ENCODE results near the gene OXT.
"Not testable (repeated sequence)": the region's sequence is repeated elsewhere in the genome, so short reads cannot be mapped to it uniquely, and the experiment has no call there.

Gene OXT

GRCh38 chr20:3109350-3110302, 38.2 kb downstream of the OXT start:
- in situ Hi-C loops (cut with MboI; ENCODE audit: low sequenced_read_pairs) = no loop called here

- in situ Hi-C loops (cut with MboI; ENCODE audit: low sequenced_read_pairs) = no loop called here
Observed at GRCh38 chr20:3111507-3111906, 40.1 kb downstream of the OXT start.

GRCh38 chr20:3111995-3112394, 40.6 kb downstream of the OXT start:
- in situ Hi-C loops (cut with MboI; ENCODE audit: low sequenced_read_pairs) = no loop called here

- in situ Hi-C loops (cut with MboI; ENCODE audit: low sequenced_read_pairs) = no loop called here
Observed at GRCh38 chr20:3115190-3116107, 44.0 kb downstream of the OXT start.

GRCh38 chr20:3116341-3116740, 44.9 kb downstream of the OXT start:
- in situ Hi-C loops (cut with MboI; ENCODE audit: low sequenced_read_pairs) = no loop called here

- in situ Hi-C loops (cut with MboI; ENCODE audit: low sequenced_read_pairs) = not testable (repeated sequence)
Observed at GRCh38 chr20:3117839-3118379, 46.5 kb downstream of the OXT start.

- in situ Hi-C loops (cut with MboI; ENCODE audit: low sequenced_read_pairs) = no loop called here
Observed at GRCh38 chr20:3119044-3119443, 47.6 kb downstream of the OXT start.

GRCh38 chr20:3121271-3121911, 50.0 kb downstream of the OXT start:
- in situ Hi-C loops (cut with MboI; ENCODE audit: low sequenced_read_pairs) = no loop called here

All from hTERT RPE-1 (cell line).